IMR-90 (cell line): Measurements from ENCODE around the gene MAD2L2. TPM values are rescaled to one million over a fixed set of nuclear protein-coding genes. Genes with fewer than 3 reads are reported as not detected.

Experiments used
- ATAC-seq: fragments of 200-7000 bp; cut with Tn5 transposase; 2 replicates; pipeline ENCODE4 v1.9.1; 2020; ENCODE audit warnings: low read depth, mild to moderate bottlenecking, moderate library complexity
- BruUV-seq: library from RNA; stranded (reverse); fragments of 400-500 nt; replicated peaks from 2 replicates; lab custom pipeline; 2021; lab: Mats Ljungman, UMichigan
- CTCF ChIA-PET: fragments of 300-600 bp; formaldehyde crosslinking; extraction: SDS; loops from one replicate; lab custom pipeline; 2021; ENCODE audit warnings: antibody characterized with exemption; lab: Yijun Ruan, JAX
- POLR2A ChIA-PET: fragments of 300-600 bp; sonication (Branson Sonifier 250); formaldehyde crosslinking; loops from one replicate; lab custom pipeline; 2022; ENCODE audit warnings: antibody characterized with exemption; ENCODE audit not compliant: unreplicated experiment; lab: Charles Lee
- DNase-seq: peaks from one replicate; pipeline ENCODE4 v3.0.0; 2013
- H2AFZ ChIP-seq: replicated peaks from 2 replicates; pipeline ENCODE3; 2013; ENCODE audit warnings: low read length, mild to moderate bottlenecking; ENCODE audit not compliant: poor library complexity
- H2AK5ac ChIP-seq: 2 replicates; pipeline ENCODE4 v1.6.1; 2013; ENCODE audit warnings: low read depth, low read length, inconsistent platforms
- H2AK9ac ChIP-seq: replicated peaks from 2 replicates; pipeline ENCODE3; 2013; ENCODE audit warnings: mild to moderate bottlenecking, low read depth, low read length, moderate library complexity; ENCODE audit not compliant: poor library complexity
- H2BK120ac ChIP-seq: 2 replicates; pipeline ENCODE4 v1.6.1; 2013; ENCODE audit warnings: low read depth, low read length, inconsistent platforms
- H2BK15ac ChIP-seq: 3 replicates; pipeline ENCODE4 v1.6.1; 2013; ENCODE audit warnings: low read depth, low read length, inconsistent platforms
- H2BK20ac ChIP-seq: 2 replicates; pipeline ENCODE4 v1.6.1; 2013; ENCODE audit warnings: low read depth, mild to moderate bottlenecking, inconsistent platforms, low read length, moderate library complexity
- H2BK5ac ChIP-seq: 2 replicates; pipeline ENCODE4 v1.6.1; 2013; ENCODE audit warnings: mild to moderate bottlenecking, low read depth, low read length, inconsistent platforms; ENCODE audit not compliant: poor library complexity, severe bottlenecking
- H3K14ac ChIP-seq: replicated peaks from 2 replicates; pipeline ENCODE4 v1.6.1; 2013; ENCODE audit warnings: low read depth, low read length, inconsistent platforms
- H3K18ac ChIP-seq: 2 replicates; pipeline ENCODE4 v1.6.1; 2013; ENCODE audit warnings: low read depth, low read length, control low read depth
- H3K23ac ChIP-seq: 2 replicates; pipeline ENCODE4 v1.6.1; 2013; ENCODE audit warnings: low read depth, low read length, inconsistent platforms
- H3K27ac ChIP-seq: 2 replicates; pipeline ENCODE4 v1.5.1; 2013; ENCODE audit warnings: mild to moderate bottlenecking, control low read depth, low read length; ENCODE audit not compliant: insufficient read depth
- H3K27me3 ChIP-seq: 2 replicates; pipeline ENCODE4 v1.6.1; 2013; ENCODE audit warnings: low read length; ENCODE audit not compliant: control insufficient read depth, insufficient read depth
- H3K36me3 ChIP-seq: 2 replicates; pipeline ENCODE4 v1.6.1; 2013; ENCODE audit warnings: low read length, mixed read lengths; ENCODE audit not compliant: control insufficient read depth, insufficient read depth
- H3K4ac ChIP-seq: 2 replicates; pipeline ENCODE4 v1.6.1; 2013; ENCODE audit warnings: low read depth, low read length, inconsistent platforms
- H3K4me1 ChIP-seq: 2 replicates; pipeline ENCODE4 v1.6.1; 2013; ENCODE audit warnings: low read length, mixed read lengths; ENCODE audit not compliant: control insufficient read depth, insufficient read depth
- H3K4me2 ChIP-seq: 2 replicates; pipeline ENCODE4 v1.6.1; 2013; ENCODE audit warnings: low read depth, mild to moderate bottlenecking, control low read depth, low read length, moderate library complexity
- H3K4me3 ChIP-seq: 2 replicates; pipeline ENCODE4 v1.5.1; 2013; ENCODE audit warnings: low read depth, mild to moderate bottlenecking, control low read depth, low read length, moderate library complexity; ENCODE audit not compliant: insufficient read depth
- H3K56ac ChIP-seq: 2 replicates; pipeline ENCODE4 v1.6.1; 2013; ENCODE audit warnings: low read length, inconsistent platforms; ENCODE audit not compliant: insufficient read depth; ENCODE audit errors: extremely low read depth
- H3K79me1 ChIP-seq, 2 experiments: 2 replicates each; pipeline ENCODE4 v1.6.1; 2013; ENCODE audit warnings: low read length in 2 of 2, inconsistent platforms in 1 of 2, low read depth in 1 of 2
- H3K9ac ChIP-seq: 2 replicates; pipeline ENCODE4 v1.6.1; 2013; ENCODE audit warnings: low read depth, low read length, control low read depth
- H3K9me1 ChIP-seq: 2 replicates; pipeline ENCODE4 v1.6.1; 2013; ENCODE audit warnings: low read length, inconsistent platforms; ENCODE audit not compliant: insufficient read depth
- H3K9me3 ChIP-seq: 2 replicates; pipeline ENCODE4 v1.6.1; 2013; ENCODE audit warnings: low read length; ENCODE audit not compliant: control insufficient read depth, insufficient read depth
- H4K20me1 ChIP-seq: 2 replicates; pipeline ENCODE4 v1.6.1; 2013; ENCODE audit warnings: low read length, inconsistent platforms; ENCODE audit not compliant: insufficient read depth
- H4K5ac ChIP-seq: 2 replicates; pipeline ENCODE4 v1.6.1; 2013; ENCODE audit warnings: mild to moderate bottlenecking, low read depth, low read length, control low read depth
- H4K8ac ChIP-seq, 2 experiments: 2 replicates each; pipeline ENCODE4 v1.6.1; 2013; ENCODE audit warnings: low read depth in 2 of 2, low read length in 2 of 2, control low read depth in 1 of 2, inconsistent platforms in 1 of 2
- H4K91ac ChIP-seq: 2 replicates; pipeline ENCODE4 v1.6.1; 2013; ENCODE audit warnings: low read depth, low read length, inconsistent platforms; ENCODE audit not compliant: insufficient read depth
- BHLHE40 ChIP-seq: fragments of 150-350 bp; IDR thresholded peaks from 2 replicates; pipeline ENCODE4 v1.6.1; 2016; ENCODE audit warnings: mild to moderate bottlenecking, low read depth, low read length
- CEBPB ChIP-seq: IDR thresholded peaks from 2 replicates; pipeline ENCODE4 v1.6.1; 2012; ENCODE audit warnings: low read depth, low read length, improper control_type of control experiment
- CHD1 ChIP-seq: IDR thresholded peaks from 2 replicates; pipeline ENCODE4 v1.6.1; 2012; ENCODE audit warnings: low read depth, low read length, improper control_type of control experiment
- FOS ChIP-seq: fragments of 150-350 bp; IDR thresholded peaks from 2 replicates; pipeline ENCODE4 v1.6.1; 2016; ENCODE audit warnings: low read depth, low read length
- MAFK ChIP-seq: IDR thresholded peaks from 2 replicates; pipeline ENCODE4 v1.6.1; 2012; ENCODE audit warnings: low read depth, low read length, improper control_type of control experiment
- MAZ ChIP-seq: IDR thresholded peaks from 2 replicates; pipeline ENCODE4 v1.6.1; 2012; ENCODE audit warnings: low read depth, mild to moderate bottlenecking, low read length, improper control_type of control experiment, moderate library complexity, borderline replicate concordance
- NFE2L2 ChIP-seq: fragments of 150-350 bp; IDR thresholded peaks from 2 replicates; pipeline ENCODE4 v1.6.1; 2016; ENCODE audit warnings: low read depth, mild to moderate bottlenecking, low read length
- RAD21 ChIP-seq: IDR thresholded peaks from 2 replicates; pipeline ENCODE4 v1.6.1; 2012; ENCODE audit warnings: low read length, improper control_type of control experiment
- RCOR1 ChIP-seq: IDR thresholded peaks from 2 replicates; pipeline ENCODE4 v1.6.1; 2012; ENCODE audit warnings: mild to moderate bottlenecking, low read length, improper control_type of control experiment; ENCODE audit not compliant: insufficient replicate concordance
- RFX5 ChIP-seq: IDR thresholded peaks from 2 replicates; pipeline ENCODE4 v1.8.0; 2012; ENCODE audit warnings: low read depth, mild to moderate bottlenecking, low read length, moderate library complexity
- WGBS, 2 experiments: methylation state at CpG; one replicate each; pipeline versions ENCODE4 v1.1.5 to v1.1.7; 2013; ENCODE audit warnings: missing lambda C conversion rate in 2 of 2; ENCODE audit not compliant: insufficient read length in 1 of 2; ENCODE audit errors: extremely low coverage in 2 of 2; 5-methylcytosine and 5-hydroxymethylcytosine counted together
- dilution Hi-C: fragments of 300-500 bp; cut with HindIII; formaldehyde crosslinking; loops from one replicate; pipeline ENCODE4 v1.14.3; 2018; ENCODE audit warnings: low sequenced_read_pairs; ENCODE audit not compliant: unreplicated experiment
- in situ Hi-C: fragments of 300-500 bp; cut with MboI; formaldehyde crosslinking; loops from 3 replicates; pipeline ENCODE4 v1.14.3; 2019; ENCODE audit warnings: low sequenced_read_pairs, inconsistent platforms, mixed read lengths
- intact Hi-C: fragments of 100-400 bp; cut with micrococcal nuclease; formaldehyde crosslinking; loops from 2 replicates; pipeline ENCODE4 v1.10.0; 2022
- polyA plus RNA-seq, 3 experiments: library from polyadenylated mRNA; depleted of rRNA; stranded (reverse); fragments of >200 nt; gene quantifications; 2 replicates each; pipeline ENCODE4 v1.2.3, GENCODE V29; 2012; ENCODE audit warnings: low replicate concordance in 1 of 3
- total RNA-seq: library from RNA; depleted of rRNA; stranded (reverse); fragments of >200 nt; gene quantifications from 2 replicates; pipeline ENCODE4 v1.2.3, GENCODE V29; 2012
- TF ChIP-seq, protein P1 (sequence below): conservative IDR thresholded peaks from 2 replicates; pipeline ENCODE4 v1.5.1; 2012; ENCODE audit warnings: mild to moderate bottlenecking, low read depth, low read length, improper control_type of control experiment

MAD2L2 gene
- total and polyA plus RNA-seq, 2 of the 4 experiments (the other 2 are of a cell fraction): 44.6 to 70.9 TPM

DNA sequence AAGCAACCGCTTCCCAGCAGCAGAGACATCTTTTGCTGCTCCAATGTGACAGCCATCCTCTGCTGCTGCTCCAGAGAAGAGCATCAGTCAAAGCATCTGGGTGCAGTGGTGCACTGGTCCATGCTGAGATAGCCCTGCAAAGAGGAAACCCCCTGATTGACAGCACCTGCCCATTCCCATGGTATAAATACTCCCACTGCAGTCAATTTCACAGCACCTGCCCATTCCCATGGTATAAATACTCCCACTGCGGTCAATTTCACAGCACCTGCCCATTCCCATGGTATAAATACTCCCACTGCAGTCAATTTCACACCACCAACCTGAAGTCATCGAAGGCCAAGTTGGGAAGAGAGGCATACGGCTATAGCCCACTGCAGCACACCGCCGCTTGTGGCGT is 52.2 kb downstream of the MAD2L2 start:
- Histone ChIP-seq H3K14ac (no peak overlapping the region), H2BK120ac (no peak overlapping the region), H3K4me1 (no peaks in the 10 kb centered on the region), H4K8ac (no peak overlapping the region), H3K4me2 (no peak overlapping the region), H3K27ac (no peak overlapping the region), H3K9me1 (no peaks in the 10 kb centered on the region), H2AK5ac (no peak overlapping the region), H2BK15ac (no peak overlapping the region), H3K4me3 (no peak overlapping the region), H2BK20ac (no peak overlapping the region), H3K56ac (no peak overlapping the region), H4K5ac (no peak overlapping the region), H3K23ac (no peak overlapping the region), H4K20me1 (no peaks in the 10 kb centered on the region), H3K18ac (no peak overlapping the region), H4K91ac (no peak overlapping the region), H3K79me1 (no peaks in the 10 kb centered on the region), H3K36me3 (no peaks in the 10 kb centered on the region), H3K4ac (no peak overlapping the region), H3K9ac (no peak overlapping the region), H3K27me3 (peaks cover 9% of the 10 kb centered on the region; the same call in 1 of the 2 replicates), H2BK5ac (no peak overlapping the region), H3K9me3 (no peaks in the 10 kb centered on the region), H2AK9ac (peak overlapping the region; percentile 24), H2AFZ (no peak overlapping the region)
- no TSS peak for BruUV-seq
- POLR2A ChIA-PET: no interaction called here
- TF ChIP-seq, protein P1, sequence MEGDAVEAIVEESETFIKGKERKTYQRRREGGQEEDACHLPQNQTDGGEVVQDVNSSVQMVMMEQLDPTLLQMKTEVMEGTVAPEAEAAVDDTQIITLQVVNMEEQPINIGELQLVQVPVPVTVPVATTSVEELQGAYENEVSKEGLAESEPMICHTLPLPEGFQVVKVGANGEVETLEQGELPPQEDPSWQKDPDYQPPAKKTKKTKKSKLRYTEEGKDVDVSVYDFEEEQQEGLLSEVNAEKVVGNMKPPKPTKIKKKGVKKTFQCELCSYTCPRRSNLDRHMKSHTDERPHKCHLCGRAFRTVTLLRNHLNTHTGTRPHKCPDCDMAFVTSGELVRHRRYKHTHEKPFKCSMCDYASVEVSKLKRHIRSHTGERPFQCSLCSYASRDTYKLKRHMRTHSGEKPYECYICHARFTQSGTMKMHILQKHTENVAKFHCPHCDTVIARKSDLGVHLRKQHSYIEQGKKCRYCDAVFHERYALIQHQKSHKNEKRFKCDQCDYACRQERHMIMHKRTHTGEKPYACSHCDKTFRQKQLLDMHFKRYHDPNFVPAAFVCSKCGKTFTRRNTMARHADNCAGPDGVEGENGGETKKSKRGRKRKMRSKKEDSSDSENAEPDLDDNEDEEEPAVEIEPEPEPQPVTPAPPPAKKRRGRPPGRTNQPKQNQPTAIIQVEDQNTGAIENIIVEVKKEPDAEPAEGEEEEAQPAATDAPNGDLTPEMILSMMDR: no peak
- TF ChIP-seq BHLHE40 (no peak), RCOR1 (no peak), CHD1 (no peak), MAFK (no peak), NFE2L2 (no peak), MAZ (no peak), CEBPB (no peak), FOS (no peak), RFX5 (no peak), RAD21 (no peak)
- in situ Hi-C loops (no loop called here), intact Hi-C loops (no loop called here), dilution Hi-C loops (no loop called here)
- CTCF ChIA-PET: no interaction called here
- no peak for ATAC-seq
- no peak for DNase-seq
- WGBS, 2 experiments: 86% methylated on average over 1 of the region's 7 CpGs; no CpG with 5 or more reads in 1 of the 2 experiments
